ENCODE measurements around the gene KRTAP12-4.
"Not testable (repeated sequence)": the region's sequence is repeated elsewhere in the genome, so short reads cannot be mapped to it uniquely, and the experiment has no call there.

KRTAP12-4 gene

DNA sequence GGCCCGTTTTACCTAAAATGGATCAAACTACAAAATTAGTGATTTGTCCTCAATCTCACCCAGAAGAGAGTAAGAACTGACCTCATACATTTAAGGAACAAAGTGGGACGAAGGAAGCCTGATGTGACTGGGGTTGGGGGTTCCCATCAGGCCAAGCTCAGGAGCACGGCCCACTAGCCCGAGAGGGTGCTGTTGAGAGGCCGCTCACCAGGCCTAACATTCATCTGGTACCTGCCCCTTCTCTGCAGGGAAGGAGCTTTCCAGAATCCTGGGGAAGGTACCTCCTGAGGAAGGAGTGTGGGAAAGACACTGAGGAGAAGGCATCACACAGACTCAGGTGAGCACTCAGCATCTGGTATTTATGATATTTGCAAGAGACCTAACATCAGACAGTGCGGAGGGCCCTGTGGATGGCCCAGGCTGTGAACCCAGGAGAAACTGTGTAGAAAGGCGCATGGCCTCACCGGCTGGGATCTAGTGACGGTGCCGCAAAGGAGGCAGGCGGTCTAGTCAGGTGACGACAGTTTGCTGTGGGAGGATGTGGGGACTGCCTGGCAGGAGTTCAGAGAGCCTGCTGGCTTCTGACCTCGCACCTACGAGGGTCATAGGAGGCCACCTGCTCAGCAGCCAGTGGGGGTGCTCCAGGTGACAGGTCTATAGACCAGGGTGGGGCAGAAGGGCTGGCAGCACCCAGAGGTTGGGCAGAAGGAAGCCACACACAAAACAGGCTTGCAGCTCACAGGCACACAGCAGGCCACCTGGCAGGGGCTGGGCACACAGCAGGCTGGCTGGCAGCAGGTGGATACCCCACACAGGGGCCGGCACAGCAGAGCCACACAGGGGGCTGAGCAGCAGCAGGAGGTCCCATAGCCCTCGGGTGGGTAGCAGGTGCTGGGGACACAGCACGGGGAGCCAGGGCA lies 543 bp downstream of the KRTAP12-4 start:
- no peak for DNase-seq

GRCh38 chr21:44653123-44653522 lies 1.3 kb downstream of the KRTAP12-4 start:
- DNase-seq = no peak

GRCh38 chr21:44650973-44651675 lies 3.3 kb downstream of the KRTAP12-4 start:
- DNase-seq = no peak

DNA sequence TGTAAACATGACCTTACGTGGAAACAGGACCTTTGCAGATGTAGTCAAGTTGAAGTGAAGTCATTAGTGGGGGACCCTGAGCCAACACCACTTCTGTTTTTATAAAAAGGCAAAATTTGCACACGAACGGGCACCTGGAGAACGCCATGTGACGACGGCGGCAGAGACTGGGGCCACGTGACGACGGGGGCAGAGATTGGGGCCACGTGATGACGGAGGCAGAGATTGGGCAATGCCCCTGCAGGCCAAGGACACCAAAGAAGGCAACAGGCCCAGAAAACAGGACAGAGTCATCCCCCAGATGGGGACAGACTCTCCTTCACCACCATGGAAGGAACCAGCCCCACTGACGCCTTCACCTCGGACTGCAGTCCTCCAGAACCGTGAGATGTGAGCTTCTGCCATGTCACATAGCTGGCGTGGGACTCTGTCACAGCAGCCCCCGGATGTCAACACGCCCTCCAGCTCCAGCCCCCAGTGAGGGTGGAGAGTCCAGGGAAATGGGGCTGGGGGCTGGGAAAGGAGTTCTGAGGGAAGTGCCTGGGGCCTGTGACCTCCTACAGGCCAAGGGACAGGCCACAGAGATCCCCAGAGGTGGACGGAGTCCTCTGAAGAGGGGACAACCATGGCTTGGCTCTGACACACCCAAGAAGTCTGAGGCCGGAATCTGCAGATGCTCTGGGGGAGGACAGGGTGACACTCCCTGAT lies 4.0 kb downstream of the KRTAP12-4 start:
- DNase-seq = no peak

DNA sequence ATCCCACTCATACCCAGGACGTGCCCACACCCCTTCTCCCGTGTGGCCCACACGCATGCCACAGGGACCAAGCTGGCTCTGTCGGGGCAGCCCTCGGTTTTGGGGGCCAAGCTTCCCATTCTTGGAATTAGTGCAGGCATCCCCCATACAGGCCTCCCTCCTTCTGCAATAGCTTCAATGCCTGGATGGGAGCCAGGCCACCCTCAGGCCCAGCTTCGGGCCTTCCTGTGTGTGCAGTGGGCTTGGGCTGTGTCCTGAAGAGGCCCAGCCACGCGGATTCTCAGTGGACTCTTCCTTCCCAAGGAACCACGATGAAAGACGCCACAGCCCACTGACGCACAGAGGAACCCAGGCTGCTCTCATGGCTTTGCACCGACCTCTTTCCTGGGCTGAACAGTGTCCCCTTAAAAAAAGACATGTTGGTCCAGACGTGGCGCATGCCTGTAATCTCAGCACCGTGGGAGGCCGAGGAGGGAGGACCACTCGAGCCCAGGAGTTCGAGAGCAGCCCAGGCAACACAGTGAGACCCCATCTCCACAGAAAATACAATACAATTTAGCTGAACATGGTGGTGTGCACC lies 4.8 kb downstream of the KRTAP12-4 start:
- DNase-seq = no peak

DNA sequence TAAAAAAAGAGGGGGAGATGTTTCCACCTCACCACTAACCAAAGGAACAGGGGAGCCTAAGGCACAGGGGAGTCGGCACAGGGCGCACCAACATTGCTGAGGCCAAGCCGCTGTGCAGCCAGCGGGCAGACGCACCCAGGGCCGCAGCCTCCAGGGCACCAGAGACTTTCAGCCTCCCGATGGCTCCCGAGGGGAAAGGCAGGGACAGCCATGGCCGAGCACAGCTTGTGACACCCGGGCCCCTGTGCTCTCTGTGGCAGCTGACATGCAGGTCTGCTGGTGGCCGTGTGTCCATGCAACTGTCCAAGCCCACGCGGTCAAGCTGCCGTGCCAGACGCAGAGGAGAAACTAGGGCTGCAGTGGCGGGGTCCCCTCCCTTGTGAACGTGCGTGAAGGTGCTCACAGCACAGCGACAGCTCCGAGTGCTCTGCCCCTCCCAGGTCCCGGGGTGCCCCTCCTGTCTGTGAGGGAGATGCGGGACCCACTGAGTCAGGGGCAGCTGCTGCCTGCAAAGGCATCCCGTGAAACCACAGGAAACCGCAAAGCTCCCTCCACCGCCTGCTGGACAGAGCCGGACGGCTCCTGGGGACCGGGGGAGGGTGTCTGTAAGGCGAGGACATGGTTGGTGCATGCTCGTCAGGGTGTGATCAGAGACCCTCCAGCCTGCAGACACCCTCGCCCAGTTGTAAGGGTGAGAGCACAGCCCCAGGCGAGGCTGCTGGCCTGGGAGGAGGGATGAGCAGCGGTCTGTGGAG lies 5.7 kb downstream of the KRTAP12-4 start:
- no peak for DNase-seq

- DNase-seq = no peak
Measured at GRCh38 chr21:44647222-44647552, 7.3 kb downstream of the KRTAP12-4 start.

DNA sequence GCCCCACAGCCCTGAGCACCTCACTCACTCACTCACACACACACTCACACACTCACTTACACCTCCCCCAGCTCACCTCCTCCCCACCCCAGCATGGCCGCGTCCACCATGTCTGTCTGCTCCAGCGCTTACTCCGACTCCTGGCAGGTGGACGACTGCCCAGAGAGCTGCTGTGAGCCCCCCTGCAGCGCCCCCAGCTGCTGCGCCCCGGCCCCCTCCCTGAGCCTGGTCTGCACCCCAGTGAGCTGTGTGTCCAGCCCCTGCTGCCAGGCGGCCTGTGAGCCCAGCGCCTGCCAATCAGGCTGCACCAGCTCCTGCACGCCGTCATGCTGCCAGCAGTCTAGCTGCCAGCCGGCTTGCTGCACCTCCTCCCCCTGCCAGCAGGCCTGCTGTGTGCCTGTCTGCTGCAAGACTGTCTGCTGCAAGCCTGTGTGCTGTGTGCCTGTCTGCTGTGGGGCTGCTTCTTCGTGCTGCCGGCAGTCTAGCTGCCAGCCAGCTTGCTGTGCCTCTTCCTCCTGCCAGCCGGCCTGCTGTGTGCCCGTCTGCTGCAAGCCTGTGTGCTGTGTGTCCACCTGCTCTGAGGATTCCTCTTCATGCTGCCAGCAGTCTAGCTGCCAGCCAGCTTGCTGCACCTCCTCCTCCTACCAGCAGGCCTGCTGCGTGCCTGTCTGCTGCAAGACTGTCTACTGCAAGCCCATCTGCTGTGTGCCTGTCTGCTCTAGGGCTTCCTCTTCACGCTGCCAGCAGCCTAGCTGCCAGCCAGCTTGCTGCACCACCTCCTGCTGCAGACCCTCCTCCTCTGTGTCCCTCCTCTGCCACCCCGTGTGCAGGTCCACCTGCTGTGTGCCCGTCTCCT lies 7.9 kb downstream of the KRTAP12-4 start, which contains the start of gene KRTAP10-11:
Gene KRTAP10-11 (plus strand): TSS at position 49 of the 856 bp plus-strand sequence. CDS start 45 bp downstream, at position 94.
- DNase-seq = not testable (repeated sequence)

DNA sequence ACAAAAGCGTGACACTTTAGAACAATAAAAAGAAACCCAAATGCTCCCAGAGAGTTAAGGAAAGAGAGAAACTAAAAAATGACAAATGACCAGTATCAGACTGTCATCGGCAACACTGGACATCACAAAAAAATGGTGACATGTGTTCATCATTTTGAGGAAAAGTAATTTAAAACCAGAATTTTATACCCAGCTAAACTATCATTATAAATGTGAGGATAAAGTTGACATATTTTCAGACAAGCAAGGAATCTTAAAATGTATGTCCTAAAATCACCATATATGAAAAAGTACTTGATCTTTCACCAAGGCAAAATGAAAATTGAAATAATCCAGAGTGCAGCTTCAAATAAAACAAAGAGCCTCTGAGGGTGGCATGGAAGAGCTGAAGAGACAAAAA lies 9.6 kb downstream of the KRTAP12-4 start:
- no peak for DNase-seq

- DNase-seq = no peak
Measured at GRCh38 chr21:44643741-44644310, 10.6 kb downstream of the KRTAP12-4 start.

DNA sequence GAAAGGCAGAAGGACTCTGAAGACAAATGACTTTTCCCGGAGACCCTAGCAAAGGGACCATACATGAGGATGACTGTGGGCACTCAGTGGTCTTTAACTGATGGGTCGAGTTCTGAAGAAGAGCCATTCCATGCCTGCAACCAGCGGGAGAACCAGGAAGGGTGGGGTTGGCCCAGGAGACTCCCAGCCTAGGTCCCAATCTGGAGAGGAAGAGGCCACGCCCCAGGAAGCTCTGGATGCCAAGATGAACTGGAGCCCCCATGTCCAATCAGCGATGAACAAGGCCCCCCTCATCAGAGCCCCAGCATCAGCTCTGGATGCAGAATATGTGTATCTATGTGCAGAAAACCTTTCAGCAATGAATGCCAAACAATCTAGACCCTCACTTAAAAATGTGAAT lies 13.7 kb downstream of the KRTAP12-4 start:
- DNase-seq = no peak

- DNase-seq = no peak
Measured at GRCh38 chr21:44639331-44639655, 15.2 kb downstream of the KRTAP12-4 start.

DNA sequence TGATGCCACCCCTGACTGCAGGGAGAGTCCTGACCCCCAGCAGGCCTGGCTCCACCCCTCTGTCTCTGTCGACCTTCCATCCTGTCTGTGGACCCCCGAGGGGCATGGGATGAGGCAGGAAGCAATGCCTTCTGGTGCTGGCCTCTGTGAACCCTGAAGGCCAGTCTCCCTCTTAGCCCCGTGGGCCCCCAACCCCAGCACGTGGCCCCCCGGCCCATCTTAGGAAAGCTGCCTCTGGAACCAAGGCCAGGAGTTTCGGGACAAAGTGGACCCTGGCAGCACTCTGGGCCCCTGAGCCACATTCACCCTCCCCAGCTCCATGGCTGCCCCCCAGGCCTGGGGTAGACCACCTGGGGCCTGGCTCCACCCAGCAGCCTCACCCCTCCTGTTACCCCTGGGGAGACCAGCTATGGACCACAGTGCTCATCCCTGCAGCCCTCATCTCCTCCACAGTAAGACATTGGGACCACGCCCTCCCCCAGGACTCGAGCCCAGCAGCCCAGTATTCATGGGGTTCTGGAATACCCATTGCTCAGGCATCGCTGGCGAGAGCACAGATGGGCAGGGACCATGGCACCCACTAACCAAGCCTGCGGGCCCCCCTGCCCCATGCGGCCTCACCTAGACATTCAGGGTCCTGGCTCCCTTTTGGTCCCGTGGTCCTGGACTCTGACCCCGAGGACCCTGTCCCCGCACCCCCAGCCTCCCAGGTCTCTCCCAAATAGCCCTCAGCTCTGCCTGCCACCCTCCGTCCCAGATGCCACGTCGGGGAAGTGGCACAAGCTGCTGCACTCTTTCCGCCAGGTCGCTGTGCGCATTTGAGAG lies 15.7 kb downstream of the KRTAP12-4 start:
- not testable (repeated sequence) for DNase-seq

GRCh38 chr21:44637851-44638348 lies 16.6 kb downstream of the KRTAP12-4 start:
- DNase-seq = not testable (repeated sequence)

DNA sequence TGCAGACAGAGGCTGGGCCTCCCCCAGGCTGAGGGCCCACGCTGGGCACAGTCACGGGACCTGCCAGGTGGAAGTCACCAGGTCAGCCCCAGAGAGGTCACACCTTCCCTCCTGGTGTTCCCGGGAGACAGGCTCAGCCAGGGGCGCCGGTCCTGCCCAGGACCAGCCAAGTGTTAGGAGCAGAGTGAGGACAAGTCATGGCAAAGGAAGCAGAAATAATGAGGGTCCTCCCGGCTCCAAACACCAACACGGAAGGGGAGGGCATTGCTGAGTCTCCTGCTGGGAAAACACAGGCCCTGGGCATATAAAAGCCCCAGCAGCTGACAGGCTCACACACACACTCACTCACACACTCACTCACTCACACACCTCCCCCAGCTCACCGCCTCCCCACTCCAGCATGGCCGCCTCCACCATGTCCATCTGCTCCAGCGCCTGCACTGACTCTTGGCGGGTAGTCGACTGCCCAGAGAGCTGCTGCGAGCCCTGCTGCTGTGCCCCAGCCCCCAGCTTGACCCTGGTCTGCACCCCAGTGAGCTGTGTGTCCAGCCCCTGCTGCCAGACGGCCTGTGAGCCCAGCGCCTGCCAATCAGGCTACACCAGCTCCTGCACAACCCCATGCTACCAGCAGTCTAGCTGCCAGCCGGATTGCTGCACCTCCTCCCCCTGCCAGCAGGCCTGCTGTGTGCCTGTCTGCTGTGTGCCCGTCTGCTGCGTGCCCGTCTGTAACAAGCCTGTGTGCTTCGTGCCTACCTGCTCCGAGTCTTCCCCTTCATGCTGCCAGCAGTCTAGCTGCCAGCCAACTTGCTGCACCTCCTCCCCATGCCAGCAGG lies 17.2 kb downstream of the KRTAP12-4 start, which contains the start of gene KRTAP10-10:
Gene KRTAP10-10 (plus strand): TSS at position 339 of the 833 bp plus-strand sequence. CDS start 62 bp downstream, at position 401.
- DNase-seq = no peak

GRCh38 chr21:44636209-44637017 lies 18.0 kb downstream of the KRTAP12-4 start:
- DNase-seq = no peak

DNA sequence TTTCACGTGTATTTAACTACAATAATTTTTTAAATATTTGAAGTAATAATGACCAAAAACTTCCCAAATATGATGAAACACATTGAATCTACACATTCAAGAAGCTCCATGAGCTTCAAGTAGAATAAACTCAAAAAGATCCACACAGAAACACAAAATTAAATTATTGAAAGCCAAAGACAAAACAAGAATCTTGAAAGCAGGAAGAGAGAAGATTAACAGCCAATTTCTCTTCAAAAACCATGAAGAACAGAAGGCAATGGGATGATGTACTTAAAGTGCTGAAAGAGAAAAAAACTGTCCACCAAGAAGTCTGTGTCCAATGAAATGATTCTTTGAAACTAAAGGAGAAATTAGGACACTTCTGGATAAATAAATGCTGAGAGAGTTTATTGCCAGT lies 22.4 kb downstream of the KRTAP12-4 start:
- DNase-seq = no peak

DNA sequence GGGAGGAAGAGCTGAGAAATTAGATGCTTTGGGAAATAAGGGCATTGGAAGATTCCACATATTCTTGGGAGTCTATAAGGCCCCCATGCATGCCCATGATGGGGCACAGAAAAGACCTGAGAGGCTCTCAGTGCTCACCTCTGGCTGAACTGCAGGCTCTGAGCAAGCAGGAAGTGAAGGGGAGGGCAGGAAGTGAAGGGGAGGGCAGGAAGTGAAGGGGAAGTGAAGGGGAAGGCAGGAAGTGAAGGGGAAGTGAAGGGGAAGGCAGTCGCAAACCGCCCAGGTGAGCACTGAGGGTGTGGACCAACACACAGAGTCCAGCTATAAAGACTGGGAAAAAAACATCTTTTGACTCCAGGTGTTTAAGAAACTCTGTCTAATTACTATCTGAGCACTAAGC lies 24.0 kb downstream of the KRTAP12-4 start:
- no peak for DNase-seq
